Sigmoid colon (tissue), 7 donors: ENCODE measurements around the gene KCNQ5. TPM values are rescaled to one million over a fixed set of nuclear protein-coding genes. Genes with fewer than 3 reads are reported as not detected.

Experiments
- DNase-seq: peaks from one replicate; pipeline ENCODE4 v3.0.0-alpha.2; 2019
- H3K27ac ChIP-seq, 4 donors: fragments of 200-600 bp; sonication (generic); one replicate each; pipeline ENCODE4 v1.5.1; 2016 to 2019; ENCODE audit warnings: mild to moderate bottlenecking in 1 of 4
- H3K27me3 ChIP-seq, 3 donors: fragments of 200-600 bp; sonication (generic); one replicate each; pipeline ENCODE4 v1.5.1; 2019; ENCODE audit warnings: mild to moderate bottlenecking in 1 of 3
- H3K36me3 ChIP-seq, 4 donors: fragments of 200-600 bp; sonication (generic); one replicate each; pipeline ENCODE4 v1.5.1; 2016 to 2019
- H3K4me1 ChIP-seq, 4 donors: fragments of 200-600 bp; sonication (generic); one replicate each; pipeline ENCODE4 v1.5.1; 2017 to 2019
- H3K4me3 ChIP-seq, 4 donors: fragments of 200-600 bp; sonication (generic); one replicate each; pipeline ENCODE4 v1.5.1; 2017 to 2019; ENCODE audit warnings: mild to moderate bottlenecking in 2 of 4, moderate library complexity in 1 of 4
- H3K9me3 ChIP-seq, 4 donors: fragments of 200-600 bp in 3 of 4; sonication (generic) in 3 of 4; one replicate each; pipeline versions ENCODE4 v1.5.1 to v1.6.1; 2013 to 2019
- EP300 ChIP-seq, 4 donors: sonication (generic); formaldehyde crosslinking; IDR thresholded peaks; one replicate each; pipeline ENCODE4 v1.6.1; 2017; ENCODE audit warnings: antibody characterized with exemption in 4 of 4
- POLR2A ChIP-seq, 2 donors: fragments of 450-650 bp; IDR thresholded peaks; one replicate each; pipeline ENCODE4 v1.6.1; 2016; ENCODE audit warnings: antibody characterized with exemption in 2 of 2, mild to moderate bottlenecking in 2 of 2, moderate library complexity in 2 of 2
- POLR2AphosphoS5 ChIP-seq, 4 donors: sonication (generic); formaldehyde crosslinking; IDR thresholded peaks; one replicate each; pipeline ENCODE4 v1.6.1; 2017; ENCODE audit warnings: antibody characterized with exemption in 4 of 4
- WGBS, 2 donors: extraction: QIAGEN DNeasy Blood & Tissue Kit; methylation state at CpG; one replicate each; pipeline ENCODE4 v1.1.7; 2013; 5-methylcytosine and 5-hydroxymethylcytosine counted together
- intact Hi-C: fragments of 100-400 bp; cut with DNase I; formaldehyde crosslinking; loops from one replicate; pipeline ENCODE4 v1.15.1; 2023
- polyA plus RNA-seq, 3 donors: library from polyadenylated mRNA; stranded (reverse); fragments of 200-250 nt; gene quantifications; one replicate each; pipeline ENCODE4 v1.2.3, GENCODE V29; 2013
- total RNA-seq, 4 donors: library from RNA; depleted of rRNA; stranded (reverse); fragments of >200 nt; gene quantifications; one replicate each; pipeline ENCODE4 v1.1.0, GENCODE V29; 2016
- TF ChIP-seq, protein P1 (sequence below), 4 experiments: fragments of 450-650 bp in 3 of 4; fragments of 200-600 bp in 1 of 4; IDR thresholded peaks; one replicate each; pipeline ENCODE4 v1.5.1; 2016 to 2019; ENCODE audit warnings: antibody characterized with exemption in 4 of 4, mild to moderate bottlenecking in 3 of 4, moderate library complexity in 2 of 4
- donor health status: healthy with polysubstance abuse.
- donor health status: Bipolar disorder and iron deficiency.
- donor health status: healthy.

The KCNQ5 gene
- total and polyA plus RNA-seq, 7 donors: 0.49 to 2.1 (median 1.1) TPM; not detected in 2

DNA sequence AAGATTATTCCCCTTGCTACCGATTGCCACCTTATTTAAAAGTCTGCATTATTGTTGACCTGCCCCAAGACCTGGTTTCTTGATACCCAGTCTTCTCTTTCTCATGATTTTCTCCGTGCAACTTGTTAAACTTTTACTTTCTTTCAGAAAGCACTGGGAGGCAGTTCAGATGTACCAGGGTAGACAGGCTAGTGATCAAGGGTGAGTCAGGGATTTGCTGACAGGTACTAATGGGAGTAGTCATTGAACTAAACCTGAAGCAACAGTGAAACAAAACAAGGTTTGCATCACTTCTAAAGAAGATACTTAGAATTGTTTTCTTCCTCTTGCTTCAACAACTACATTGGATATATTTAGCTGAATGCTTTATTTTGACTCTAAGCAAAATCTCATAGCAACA is 124.4 kb downstream of the KCNQ5 start:
- no peaks in the 10 kb centered on the region for H3K27me3 ChIP-seq
- 51 to 78% methylated on average over 2 of the region's 2 CpGs for WGBS, 2 donors

DNA sequence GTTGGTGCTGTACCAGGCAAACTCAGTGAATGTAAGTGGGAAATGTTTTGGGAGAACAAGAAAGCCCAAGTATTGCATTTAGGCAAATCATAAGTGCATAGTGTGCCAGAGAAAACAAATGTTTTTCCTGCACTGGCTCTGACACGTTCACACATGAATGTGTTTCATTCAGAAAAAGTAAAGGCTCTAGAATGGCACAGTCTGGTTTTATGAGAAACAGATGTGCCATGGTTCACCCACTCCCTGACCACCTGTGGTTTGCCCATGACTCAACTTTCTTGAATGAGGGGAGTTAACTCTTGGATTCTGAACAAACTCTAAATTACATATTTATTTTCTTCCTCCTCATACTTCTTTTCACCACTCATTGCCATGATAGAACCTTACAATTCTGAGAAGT is 126.9 kb downstream of the KCNQ5 start:
- Histone ChIP-seq H3K36me3 (no peaks in the 10 kb centered on the region), H3K27me3 (no peaks in the 10 kb centered on the region), H3K4me3 (no peak overlapping the region), H3K27ac (no peak overlapping the region), H3K9me3 (no peaks in the 10 kb centered on the region), H3K4me1 (no peaks in the 10 kb centered on the region)
- DNase-seq: no peak
- WGBS, 2 donors: 19 to 33% methylated on average over 1 of the region's 1 CpG
- intact Hi-C loops: no loop called here
- TF ChIP-seq EP300 (IDR thresholded peaks at IDR 0.05): no peak
- no peak for TF ChIP-seq POLR2A (IDR thresholded peaks at IDR 0.05)
- TF ChIP-seq, protein P1, sequence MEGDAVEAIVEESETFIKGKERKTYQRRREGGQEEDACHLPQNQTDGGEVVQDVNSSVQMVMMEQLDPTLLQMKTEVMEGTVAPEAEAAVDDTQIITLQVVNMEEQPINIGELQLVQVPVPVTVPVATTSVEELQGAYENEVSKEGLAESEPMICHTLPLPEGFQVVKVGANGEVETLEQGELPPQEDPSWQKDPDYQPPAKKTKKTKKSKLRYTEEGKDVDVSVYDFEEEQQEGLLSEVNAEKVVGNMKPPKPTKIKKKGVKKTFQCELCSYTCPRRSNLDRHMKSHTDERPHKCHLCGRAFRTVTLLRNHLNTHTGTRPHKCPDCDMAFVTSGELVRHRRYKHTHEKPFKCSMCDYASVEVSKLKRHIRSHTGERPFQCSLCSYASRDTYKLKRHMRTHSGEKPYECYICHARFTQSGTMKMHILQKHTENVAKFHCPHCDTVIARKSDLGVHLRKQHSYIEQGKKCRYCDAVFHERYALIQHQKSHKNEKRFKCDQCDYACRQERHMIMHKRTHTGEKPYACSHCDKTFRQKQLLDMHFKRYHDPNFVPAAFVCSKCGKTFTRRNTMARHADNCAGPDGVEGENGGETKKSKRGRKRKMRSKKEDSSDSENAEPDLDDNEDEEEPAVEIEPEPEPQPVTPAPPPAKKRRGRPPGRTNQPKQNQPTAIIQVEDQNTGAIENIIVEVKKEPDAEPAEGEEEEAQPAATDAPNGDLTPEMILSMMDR (IDR thresholded peaks at IDR 0.05): no peak
- no peak for TF ChIP-seq POLR2AphosphoS5 (IDR thresholded peaks at IDR 0.05)

More for the DNA sequence above, 124.4 kb downstream of the KCNQ5 start:
- TF ChIP-seq POLR2A (IDR thresholded peaks at IDR 0.05): no peak
- TF ChIP-seq, protein P1 (IDR thresholded peaks at IDR 0.05): no peak
- TF ChIP-seq EP300 (IDR thresholded peaks at IDR 0.05): no peak
- TF ChIP-seq POLR2AphosphoS5 (IDR thresholded peaks at IDR 0.05): no peak
- Histone ChIP-seq H3K9me3 (no peaks in the 10 kb centered on the region), H3K36me3 (no peaks in the 10 kb centered on the region), H3K27ac (no peak overlapping the region), H3K4me1 (no peaks in the 10 kb centered on the region), H3K4me3 (no peak overlapping the region)
- DNase-seq: no peak
- intact Hi-C loops: no loop called here

DNA sequence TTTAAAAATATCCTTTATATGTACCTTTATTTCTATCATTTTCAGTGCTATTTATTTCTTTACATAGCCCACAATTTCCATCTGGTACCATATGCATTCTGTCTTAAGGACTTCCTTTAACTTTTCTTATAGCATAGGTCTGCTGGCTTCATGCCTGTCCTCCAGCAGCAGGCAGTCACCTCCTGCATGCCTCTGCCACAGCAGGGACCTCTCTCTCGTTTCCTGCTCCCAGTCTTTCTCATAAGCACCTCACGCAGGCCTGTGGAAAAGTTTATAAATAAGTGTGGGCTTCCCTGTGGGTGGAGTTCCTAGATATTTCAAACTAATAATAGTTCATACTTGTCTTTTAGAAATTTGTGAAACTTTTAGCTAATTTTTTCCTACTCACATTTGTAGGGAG is 133.9 kb downstream of the KCNQ5 start:
- WGBS, 2 donors: 53 to 60% methylated on average over 2 of the region's 2 CpGs
- TF ChIP-seq, protein P1 (IDR thresholded peaks at IDR 0.05): no peak
- no peak for TF ChIP-seq POLR2AphosphoS5 (IDR thresholded peaks at IDR 0.05)
- TF ChIP-seq EP300 (IDR thresholded peaks at IDR 0.05): no peak
- TF ChIP-seq POLR2A (IDR thresholded peaks at IDR 0.05): no peak

DNA sequence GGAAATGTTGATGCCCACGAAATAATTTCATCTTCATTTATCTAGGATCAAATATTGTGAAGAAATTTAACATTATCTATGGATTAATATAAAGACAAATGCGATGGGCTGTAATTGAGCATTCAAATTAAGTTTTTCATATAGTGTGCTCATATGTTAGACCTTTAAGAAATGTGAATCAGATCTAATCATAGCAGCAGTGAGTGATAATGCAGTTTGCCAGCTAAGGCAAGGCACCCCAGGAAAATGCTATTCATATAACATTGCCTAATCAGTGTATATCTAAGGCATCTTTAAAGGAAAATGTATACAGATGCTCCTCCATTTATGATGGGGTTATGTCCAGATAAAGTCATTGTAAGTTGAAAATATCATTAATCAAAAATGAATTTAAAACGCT is 135.2 kb downstream of the KCNQ5 start:
- Histone ChIP-seq H3K4me1 (peaks cover 0 to 6% (median 0%) of the 10 kb centered on the region in 4 donors), H3K4me3 (no peak overlapping the region), H3K36me3 (no peaks in the 10 kb centered on the region), H3K27me3 (no peaks in the 10 kb centered on the region), H3K27ac (no peak overlapping the region), H3K9me3 (no peaks in the 10 kb centered on the region)
- intact Hi-C loops: no loop called here
- DNase-seq: no peak
- no peak for TF ChIP-seq POLR2A (IDR thresholded peaks at IDR 0.05)
- TF ChIP-seq POLR2AphosphoS5 (IDR thresholded peaks at IDR 0.05): no peak
- TF ChIP-seq, protein P1 (IDR thresholded peaks at IDR 0.05): no peak
- no peak for TF ChIP-seq EP300 (IDR thresholded peaks at IDR 0.05)
- 64 to 88% methylated on average over 3 of the region's 3 CpGs for WGBS, 2 donors

More for the DNA sequence above, 133.9 kb downstream of the KCNQ5 start:
- H3K4me3 ChIP-seq: no peak overlapping the region
- no peak for DNase-seq
- no peaks in the 10 kb centered on the region for H3K36me3 ChIP-seq
- intact Hi-C loops: no loop called here
- peaks cover 0 to 6% (median 0%) of the 10 kb centered on the region in 4 donors for H3K4me1 ChIP-seq
- H3K27me3 ChIP-seq: no peaks in the 10 kb centered on the region
- no peak overlapping the region for H3K27ac ChIP-seq
- no peaks in the 10 kb centered on the region for H3K9me3 ChIP-seq

DNA sequence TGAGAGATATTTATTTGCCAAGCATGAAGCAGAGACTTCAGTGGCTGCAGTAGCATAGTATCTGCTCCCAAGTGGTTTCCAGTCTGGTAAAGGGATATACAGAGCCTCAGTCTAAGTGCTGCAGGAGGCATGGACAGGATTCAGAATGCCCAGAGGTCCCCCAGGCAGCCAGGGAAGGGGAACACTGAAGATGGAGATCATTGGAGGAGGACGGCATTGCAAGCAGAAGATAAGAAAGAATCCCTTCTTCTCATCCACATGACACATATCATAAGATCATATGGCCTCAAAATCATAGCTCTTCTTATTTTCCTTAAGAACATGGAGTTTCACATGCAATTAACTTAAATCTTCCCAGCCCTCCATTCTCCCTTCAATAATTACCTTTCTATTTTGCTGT is 136.1 kb downstream of the KCNQ5 start:
- no peak overlapping the region for H3K4me3 ChIP-seq
- H3K4me1 ChIP-seq: peaks cover 0 to 6% (median 0%) of the 10 kb centered on the region in 4 donors
- WGBS, 2 donors: 89 to 93% methylated on average over 1 of the region's 1 CpG
- no peaks in the 10 kb centered on the region for H3K9me3 ChIP-seq
- H3K27me3 ChIP-seq: no peaks in the 10 kb centered on the region
- TF ChIP-seq POLR2A (IDR thresholded peaks at IDR 0.05) (no peak), EP300 (IDR thresholded peaks at IDR 0.05) (no peak), POLR2AphosphoS5 (IDR thresholded peaks at IDR 0.05) (no peak)
- TF ChIP-seq, protein P1 (IDR thresholded peaks at IDR 0.05): no peak
- DNase-seq: no peak
- no peak overlapping the region for H3K27ac ChIP-seq
- no peaks in the 10 kb centered on the region for H3K36me3 ChIP-seq
- intact Hi-C loops: no loop called here
